ENCODE data around the gene MICAL1.

MICAL1 gene

GRCh38 chr6:109453594-109454495, 1.7 kb downstream of the MICAL1 start:
- H3K27me3 Mint-ChIP-seq: no peaks in the 10 kb centered on the region
- H3K9me3 Mint-ChIP-seq: no peaks in the 10 kb centered on the region
- DNase-seq: no peak
- peaks cover 34% of the 10 kb centered on the region for H3K36me3 Mint-ChIP-seq
- H3K4me3 Mint-ChIP-seq: peak overlapping the region; percentile 99
- peaks cover 80% of the 10 kb centered on the region for H3K4me1 Mint-ChIP-seq
- H3K27ac Mint-ChIP-seq: peak overlapping the region; percentile 97
- CTCF ChIA-PET: interaction anchor here (0.7 to 6.1 kb wide), 2 partner anchors 12 to 75 kb away, joined by 3 to 35 read pairs; partner anchors contain the start of genes PPIL6 and SMPD2

DNA sequence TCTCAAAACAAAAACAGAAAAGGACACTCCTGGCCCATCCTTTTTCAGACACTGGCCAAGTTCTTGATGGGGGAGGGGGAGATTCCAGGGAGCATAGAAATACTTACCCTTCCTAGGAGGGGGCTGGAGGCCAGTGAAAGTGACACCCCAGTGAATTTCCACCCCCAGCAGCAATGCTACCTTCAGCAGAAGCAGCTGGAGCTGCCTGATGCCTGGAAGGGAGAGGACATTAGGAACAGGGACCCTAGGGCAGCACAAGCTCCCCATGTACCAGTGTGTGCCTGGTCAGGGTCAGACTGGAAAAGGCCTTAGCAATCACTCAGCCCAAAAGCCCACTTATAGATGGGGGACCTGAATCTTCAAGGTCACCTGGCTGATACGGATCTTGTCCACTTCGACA, 2.4 kb downstream of the MICAL1 start:
- Mint-ChIP-seq H3K36me3 (peaks cover 36% of the 10 kb centered on the region), H3K27me3 (no peaks in the 10 kb centered on the region), H3K9me3 (no peaks in the 10 kb centered on the region), H3K4me1 (peaks cover 77% of the 10 kb centered on the region), H3K27ac (peak overlapping the region; percentile 97), H3K4me3 (peak overlapping the region; percentile 99)
- CTCF ChIA-PET: interaction anchor here (0.7 to 6.1 kb wide), 2 partner anchors 11 to 74 kb away, joined by 3 to 35 read pairs; partner anchors contain the start of genes PPIL6 and SMPD2
- no peak for DNase-seq

DNA sequence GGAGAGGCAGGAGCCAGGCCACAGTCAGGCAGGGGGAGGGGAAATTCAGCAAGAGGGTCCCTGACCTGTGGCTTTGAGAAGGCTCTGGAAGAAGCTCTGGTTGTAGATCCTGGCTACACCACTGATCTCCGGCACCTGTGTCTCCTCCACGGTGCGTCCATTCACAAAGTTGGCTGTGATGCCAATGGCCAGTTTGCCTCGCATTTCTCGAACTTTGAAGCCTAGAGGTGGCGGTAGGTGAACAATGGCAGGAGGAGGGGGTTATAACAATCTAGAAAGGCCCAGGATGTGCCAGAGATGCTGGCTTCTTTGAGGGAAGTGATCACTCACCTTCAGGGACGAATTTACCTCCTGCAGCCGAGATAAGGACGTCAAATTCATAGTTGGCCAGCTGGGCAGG, 3.4 kb downstream of the MICAL1 start:
- Mint-ChIP-seq H3K36me3 (peaks cover 40% of the 10 kb centered on the region), H3K4me1 (peaks cover 72% of the 10 kb centered on the region), H3K27ac (peak overlapping the region; percentile 62), H3K27me3 (no peaks in the 10 kb centered on the region), H3K9me3 (no peaks in the 10 kb centered on the region), H3K4me3 (peak overlapping the region; percentile 99)
- CTCF ChIA-PET: interaction anchor here (6.1 kb wide), 1 partner anchor 10 kb away, joined by 35 read pairs; the partner anchor contains the start of genes PPIL6 and SMPD2
- DNase-seq: no peak

- H3K4me1 Mint-ChIP-seq: peaks cover 67% of the 10 kb centered on the region
- CTCF ChIA-PET: interaction anchor here (0.7 to 1.2 kb wide), 2 partner anchors 69 to 263 kb away, joined by 3 read pairs; no protein-coding TSS in a partner anchor
- H3K36me3 Mint-ChIP-seq: peaks cover 42% of the 10 kb centered on the region
- DNase-seq: no peak
- H3K27ac Mint-ChIP-seq: no peak overlapping the region
- no peak overlapping the region for H3K4me3 Mint-ChIP-seq
- H3K9me3 Mint-ChIP-seq: no peaks in the 10 kb centered on the region
- H3K27me3 Mint-ChIP-seq: no peaks in the 10 kb centered on the region
These were observed 4.2 kb downstream of the MICAL1 start for GRCh38 chr6:109451376-109451775.

DNA sequence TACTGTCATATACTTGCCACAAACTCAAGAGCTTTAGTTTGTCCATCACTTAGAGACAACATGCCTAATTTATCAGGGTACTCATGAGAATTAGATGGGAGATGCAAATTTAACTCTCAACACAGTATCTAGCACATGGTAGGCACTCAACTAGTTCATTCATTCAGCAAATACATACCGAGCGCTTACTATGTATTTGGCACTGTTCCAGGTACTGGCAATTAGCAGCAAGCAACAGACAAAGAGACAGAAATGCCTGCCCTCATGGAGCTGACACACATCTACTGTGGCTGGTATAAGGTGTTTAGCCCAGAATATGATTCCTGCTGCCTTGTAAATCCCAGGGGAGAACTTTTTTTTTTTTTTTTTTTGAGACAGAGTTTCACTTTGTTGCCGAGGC, 4.8 kb downstream of the MICAL1 start:
- Mint-ChIP-seq H3K4me1 (peaks cover 67% of the 10 kb centered on the region), H3K36me3 (peaks cover 46% of the 10 kb centered on the region), H3K4me3 (no peak overlapping the region), H3K27ac (no peak overlapping the region), H3K27me3 (no peaks in the 10 kb centered on the region), H3K9me3 (no peaks in the 10 kb centered on the region)
- no peak for DNase-seq
- CTCF ChIA-PET: interaction anchor here (0.7 to 1.2 kb wide), 3 partner anchors 10 to 263 kb away, joined by 3 read pairs; partner anchors contain the start of genes PPIL6 and SMPD2

DNA sequence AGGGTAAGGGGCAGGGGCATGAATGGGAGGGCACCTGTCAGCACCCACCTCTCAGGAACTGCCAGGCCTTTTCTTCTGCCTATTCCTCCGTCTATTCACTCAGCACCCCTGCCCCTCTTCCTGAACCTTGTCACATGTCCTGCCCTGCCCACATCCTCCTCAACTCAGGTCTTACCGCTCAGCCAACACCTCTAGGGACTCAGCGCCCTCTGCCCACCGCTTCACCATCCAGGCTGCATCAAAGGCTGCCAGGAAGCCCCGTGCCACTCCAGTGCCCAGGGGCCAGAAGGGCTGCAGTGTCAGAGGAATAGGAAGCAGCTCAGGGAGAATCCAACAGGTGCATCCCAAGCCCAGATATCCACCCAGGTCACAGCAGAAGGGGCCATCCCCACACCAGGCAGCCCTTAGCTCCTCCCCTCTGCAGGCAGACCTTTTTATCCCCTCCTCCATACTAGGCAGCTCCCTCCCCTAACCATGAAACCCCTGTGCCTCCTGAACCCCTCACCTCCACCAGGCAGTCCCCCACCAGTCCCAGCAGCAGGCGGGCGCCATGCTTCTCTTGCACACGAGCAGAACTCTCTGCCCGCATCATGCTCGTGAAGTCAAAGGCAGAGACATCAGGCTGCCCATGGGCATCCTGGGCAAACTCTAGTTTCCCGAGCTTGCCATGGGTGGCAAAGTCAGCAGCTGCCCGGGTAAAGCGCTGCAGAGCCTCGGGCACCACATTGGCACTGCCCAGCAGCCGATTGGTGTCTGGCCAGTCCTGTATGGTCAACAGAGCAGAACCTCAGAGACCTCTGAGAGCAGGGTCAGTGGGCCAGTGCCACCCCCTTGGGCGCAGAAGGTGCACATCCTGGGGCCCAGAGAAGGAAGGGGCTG, 5.5 kb downstream of the MICAL1 start:
- Mint-ChIP-seq H3K9me3 (no peaks in the 10 kb centered on the region), H3K27me3 (no peaks in the 10 kb centered on the region), H3K27ac (peak overlapping the region; percentile 25), H3K4me1 (peaks cover 69% of the 10 kb centered on the region), H3K4me3 (peak overlapping the region; percentile 24), H3K36me3 (peaks cover 52% of the 10 kb centered on the region)
- CTCF ChIA-PET: interaction anchor here (1.0 to 1.2 kb wide), 2 partner anchors 9 to 262 kb away, joined by 3 read pairs; partner anchors contain the start of genes PPIL6 and SMPD2
- DNase-seq: peak; percentile 66

GRCh38 chr6:109449064-109449794, 6.3 kb downstream of the MICAL1 start:
- no peak for DNase-seq
- Mint-ChIP-seq H3K4me1 (peaks cover 64% of the 10 kb centered on the region), H3K9me3 (no peaks in the 10 kb centered on the region), H3K4me3 (peak overlapping the region; percentile 24), H3K27ac (peak overlapping the region; percentile 25), H3K36me3 (peaks cover 52% of the 10 kb centered on the region), H3K27me3 (no peaks in the 10 kb centered on the region)
- CTCF ChIA-PET: interaction anchor here (0.8 to 1.2 kb wide), 2 partner anchors 8 to 15 kb away, joined by 3 read pairs; no protein-coding TSS in a partner anchor

DNA sequence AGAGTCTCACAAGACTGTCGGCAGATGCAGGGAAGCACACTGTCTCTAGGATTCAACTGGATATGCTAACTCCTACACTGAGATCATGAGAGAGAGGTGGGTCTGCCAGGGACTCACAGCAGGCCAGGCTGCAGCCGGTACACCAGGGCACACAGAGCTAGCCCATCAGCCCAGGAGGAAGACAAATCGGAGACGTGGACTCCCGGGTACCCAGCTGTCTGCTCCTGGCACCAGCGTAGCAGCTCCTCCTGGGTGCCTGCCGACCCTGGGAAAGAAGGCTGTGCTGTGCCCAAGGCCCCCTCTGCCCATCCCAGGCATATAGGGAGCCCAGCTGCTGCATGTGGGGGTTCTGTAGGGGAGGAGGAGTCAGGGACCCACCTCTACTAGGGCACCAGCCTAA, 7.0 kb downstream of the MICAL1 start:
- Mint-ChIP-seq H3K27ac (peak overlapping the region; percentile 50), H3K4me3 (no peak overlapping the region), H3K9me3 (no peaks in the 10 kb centered on the region), H3K36me3 (peaks cover 48% of the 10 kb centered on the region), H3K27me3 (no peaks in the 10 kb centered on the region), H3K4me1 (peaks cover 58% of the 10 kb centered on the region)
- CTCF ChIA-PET: interaction anchor here (0.8 to 1.2 kb wide), 2 partner anchors 9 to 16 kb away, joined by 3 read pairs; no protein-coding TSS in a partner anchor
- no peak for DNase-seq

- Mint-ChIP-seq H3K27me3 (no peaks in the 10 kb centered on the region), H3K36me3 (peaks cover 51% of the 10 kb centered on the region), H3K4me1 (peaks cover 56% of the 10 kb centered on the region), H3K27ac (peak overlapping the region; percentile 56), H3K9me3 (no peaks in the 10 kb centered on the region), H3K4me3 (no peak overlapping the region)
- DNase-seq: no peak
- CTCF ChIA-PET: interaction anchor here (0.8 to 1.2 kb wide), 2 partner anchors 9 to 16 kb away, joined by 3 read pairs; no protein-coding TSS in a partner anchor
These were observed 7.6 kb downstream of the MICAL1 start for GRCh38 chr6:109447878-109448555.

DNA sequence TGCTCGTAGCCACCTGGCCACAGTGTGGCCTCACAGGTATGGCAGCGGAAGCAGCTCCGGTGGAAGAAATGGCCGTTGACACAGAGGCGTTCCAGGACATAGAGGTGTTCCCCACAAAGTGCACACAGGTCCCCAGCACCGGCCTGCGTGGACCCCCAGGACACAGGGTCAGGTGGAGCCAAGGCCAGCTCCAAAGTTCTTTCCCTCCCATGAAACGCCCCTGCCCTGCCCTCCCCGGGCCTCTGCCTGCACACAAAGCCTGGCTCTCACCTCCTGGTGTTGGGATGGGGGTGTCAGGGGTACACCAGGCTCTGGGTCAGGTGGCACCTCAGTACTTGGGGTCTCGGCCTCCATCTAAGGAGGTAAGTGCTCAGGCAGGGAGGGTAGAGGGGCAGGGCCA, 8.5 kb downstream of the MICAL1 start:
- peaks cover 56% of the 10 kb centered on the region for H3K4me1 Mint-ChIP-seq
- no peak overlapping the region for H3K4me3 Mint-ChIP-seq
- H3K27ac Mint-ChIP-seq: no peak overlapping the region
- no peak for DNase-seq
- CTCF ChIA-PET: interaction anchor here (0.6 kb wide), 1 partner anchor 8 kb away, joined by 3 read pairs; no protein-coding TSS in a partner anchor
- no peaks in the 10 kb centered on the region for H3K27me3 Mint-ChIP-seq
- no peaks in the 10 kb centered on the region for H3K9me3 Mint-ChIP-seq
- H3K36me3 Mint-ChIP-seq: peaks cover 54% of the 10 kb centered on the region

- H3K4me1 Mint-ChIP-seq: peaks cover 56% of the 10 kb centered on the region
- H3K9me3 Mint-ChIP-seq: no peaks in the 10 kb centered on the region
- H3K4me3 Mint-ChIP-seq: no peak overlapping the region
- CTCF ChIA-PET: no interaction called here
- peak overlapping the region; percentile 65 for H3K27ac Mint-ChIP-seq
- H3K36me3 Mint-ChIP-seq: peaks cover 53% of the 10 kb centered on the region
- no peaks in the 10 kb centered on the region for H3K27me3 Mint-ChIP-seq
- DNase-seq: no peak
These were observed 9.0 kb downstream of the MICAL1 start for GRCh38 chr6:109446541-109446940.

GRCh38 chr6:109446072-109446471, 9.5 kb downstream of the MICAL1 start:
- Mint-ChIP-seq H3K27me3 (peaks cover 2% of the 10 kb centered on the region), H3K4me1 (peaks cover 59% of the 10 kb centered on the region), H3K9me3 (no peaks in the 10 kb centered on the region), H3K4me3 (no peak overlapping the region), H3K36me3 (peaks cover 52% of the 10 kb centered on the region), H3K27ac (no peak overlapping the region)
- CTCF ChIA-PET: interaction anchor here (1.7 kb wide), 1 partner anchor 9 kb away, joined by 3 read pairs; the partner anchor contains the start of gene MICAL1
- DNase-seq: no peak

DNA sequence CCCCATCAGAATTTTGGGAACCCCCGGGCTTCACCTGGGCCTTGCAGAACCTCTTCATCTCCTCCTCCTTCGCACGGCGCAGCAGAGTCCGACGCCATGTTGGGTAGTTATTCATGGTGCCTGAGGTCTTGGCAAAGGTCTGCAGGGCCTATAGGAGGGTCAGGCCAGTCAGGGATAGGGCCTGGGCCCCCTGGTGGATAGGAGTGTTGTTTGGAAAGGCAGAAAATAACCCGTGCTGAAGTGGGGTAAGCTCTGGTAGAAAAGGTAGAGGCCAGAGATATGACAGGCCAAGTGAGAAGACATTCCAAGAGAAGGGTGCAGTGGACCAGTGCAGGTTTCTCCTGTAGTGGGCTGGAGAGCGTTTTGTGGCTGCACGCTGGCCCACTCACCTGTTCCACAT, 10.2 kb downstream of the MICAL1 start:
- DNase-seq: no peak
- Mint-ChIP-seq H3K9me3 (no peaks in the 10 kb centered on the region), H3K4me3 (no peak overlapping the region), H3K27me3 (peaks cover 4% of the 10 kb centered on the region), H3K27ac (peak overlapping the region; percentile 80), H3K4me1 (peaks cover 53% of the 10 kb centered on the region), H3K36me3 (peaks cover 48% of the 10 kb centered on the region)
- CTCF ChIA-PET: interaction anchor here (0.5 to 1.7 kb wide), 2 partner anchors 10 to 396 kb away, joined by 3 read pairs; partner anchors contain the start of gene MICAL1
